HG02870 (cell line): Measurements from ENCODE around the gene DIAPH2.

Experiments used
- ATAC-seq: cut with Tn5 transposase; IDR thresholded peaks from one replicate; pipeline ENCODE4 v1.9.1; 2021; ENCODE audit warnings: mild to moderate bottlenecking, moderate library complexity; ENCODE audit not compliant: unreplicated experiment

Gene DIAPH2

DNA sequence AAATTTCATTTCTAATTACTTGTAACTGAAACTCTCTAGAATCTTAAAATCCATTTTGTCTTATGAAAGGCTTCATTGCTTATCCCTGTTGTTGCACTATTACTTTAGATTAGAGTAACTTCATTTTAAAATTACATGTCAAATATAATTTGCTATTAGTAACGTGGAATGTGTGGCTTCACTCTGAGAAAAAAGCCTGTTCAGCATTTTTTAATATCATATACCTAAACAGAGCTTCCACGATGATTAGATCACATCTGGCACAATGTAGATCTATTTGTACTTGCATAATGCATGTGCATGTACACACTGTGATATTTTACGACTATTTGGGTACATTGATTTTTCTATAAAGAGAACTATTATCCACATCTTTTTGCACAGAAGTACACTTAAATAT is 847.2 kb downstream of the DIAPH2 start:
- no peak for ATAC-seq

DNA sequence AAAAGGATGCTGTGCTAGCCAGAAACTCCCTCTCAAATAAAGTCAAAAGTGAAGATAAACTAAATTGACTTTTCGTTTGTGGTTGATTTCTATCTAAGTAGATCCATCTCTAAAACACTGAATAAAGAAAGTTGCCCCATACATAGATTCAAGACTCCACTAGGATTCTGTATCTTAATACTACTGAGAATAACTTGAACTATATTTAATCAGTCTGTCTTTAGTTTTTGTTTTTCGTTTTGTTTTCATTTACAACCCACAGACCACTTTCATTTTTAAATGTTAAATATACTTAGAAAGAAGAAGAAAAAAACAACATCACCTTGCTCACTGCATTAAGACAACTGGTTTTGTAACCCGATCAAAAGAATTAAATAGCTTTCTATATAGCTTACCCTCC is 854.1 kb downstream of the DIAPH2 start:
- no peak for ATAC-seq

DNA sequence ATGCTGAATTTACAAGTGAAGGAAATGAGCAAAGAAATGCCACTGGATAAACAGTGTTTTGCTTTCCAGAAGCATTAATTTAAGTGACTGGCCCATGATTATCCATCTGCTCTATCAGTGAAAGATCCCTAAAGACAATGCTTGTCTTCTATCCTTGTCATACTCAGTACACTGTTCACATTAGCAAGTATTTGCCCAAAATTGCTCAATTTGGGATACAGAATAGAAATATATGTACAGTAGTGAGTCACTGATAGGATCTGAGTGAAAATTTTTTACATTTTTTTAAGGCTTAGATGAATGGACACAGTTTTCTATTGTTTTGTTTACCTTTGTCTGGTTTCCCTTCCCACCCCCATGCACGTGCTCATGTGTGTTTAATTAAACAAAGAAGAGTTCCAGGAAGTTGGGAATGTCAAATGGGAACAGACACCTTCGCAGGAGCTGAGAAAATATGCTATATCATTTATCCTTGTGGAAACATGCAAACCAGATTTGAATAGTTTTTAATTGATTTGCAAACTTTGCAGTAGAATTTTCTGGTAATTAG is 855.4 kb downstream of the DIAPH2 start:
- no peak for ATAC-seq

DNA sequence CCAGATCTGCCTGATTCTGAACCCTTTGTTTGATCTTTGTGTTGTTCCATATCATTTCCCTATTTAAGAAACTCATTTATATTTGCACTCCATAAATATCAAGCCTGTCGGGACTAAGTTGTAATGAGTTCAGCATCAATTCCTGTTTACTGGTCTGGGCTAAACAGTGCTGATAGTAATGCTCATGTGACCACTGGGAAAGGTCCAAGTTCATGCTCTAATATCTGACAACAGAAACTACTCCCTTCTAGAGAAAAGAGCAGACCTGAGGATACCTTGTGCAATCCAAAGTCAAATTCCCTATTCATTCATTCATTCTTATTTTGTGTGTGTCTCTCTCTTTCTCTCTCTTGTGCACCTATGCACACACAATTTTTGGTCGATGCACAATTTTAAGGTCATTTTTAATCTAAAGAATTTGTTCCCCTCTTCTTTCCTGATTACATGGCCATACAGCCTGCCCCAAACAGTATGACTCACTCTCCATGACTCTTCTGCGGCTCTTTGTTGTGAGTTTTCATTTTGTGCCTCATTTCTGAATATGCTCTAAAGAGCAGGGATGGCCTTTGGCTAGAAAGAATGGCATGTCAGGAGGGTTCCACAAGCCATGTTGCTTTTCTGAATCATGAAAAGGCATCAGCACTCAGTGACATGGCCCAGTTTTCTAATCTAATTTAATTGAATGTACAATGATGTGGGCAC is 863.4 kb downstream of the DIAPH2 start:
- no peak for ATAC-seq

DNA sequence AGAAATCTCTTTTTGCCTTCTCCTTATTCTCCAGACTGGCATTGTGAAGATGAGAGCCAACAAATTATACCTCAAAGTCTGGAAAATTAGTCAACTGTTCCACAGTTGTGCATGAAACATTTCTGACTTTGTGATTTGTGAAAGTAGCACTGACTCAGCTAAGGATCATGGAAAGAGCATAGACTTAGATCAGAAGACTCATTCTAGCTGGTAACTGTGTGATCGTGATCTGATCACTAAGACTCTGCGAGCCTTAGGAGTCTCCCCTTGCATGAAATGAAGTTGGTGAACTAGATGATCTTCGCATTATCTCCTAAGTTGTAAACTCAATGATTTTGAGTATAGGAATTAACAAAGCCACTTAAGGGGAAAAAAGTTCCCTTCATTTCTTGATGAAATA is 867.2 kb downstream of the DIAPH2 start:
- ATAC-seq: no peak

DNA sequence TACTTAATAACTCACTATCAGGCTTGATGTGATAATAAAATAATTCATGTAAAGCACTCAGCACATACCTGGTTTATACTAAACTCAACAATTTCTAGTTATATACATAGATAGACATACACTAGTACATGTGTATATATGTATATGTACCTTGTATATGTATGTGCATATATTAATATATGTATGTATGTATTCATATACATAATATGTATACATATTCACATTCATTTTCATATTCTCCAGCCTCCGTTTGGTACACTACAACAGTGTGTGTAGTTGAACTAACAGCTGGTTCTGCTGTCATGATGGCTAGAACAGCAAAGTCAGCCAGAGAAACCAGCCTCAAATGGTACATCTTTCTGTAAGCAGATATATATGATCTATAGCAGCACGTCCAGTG is 869.2 kb downstream of the DIAPH2 start:
- no peak for ATAC-seq

DNA sequence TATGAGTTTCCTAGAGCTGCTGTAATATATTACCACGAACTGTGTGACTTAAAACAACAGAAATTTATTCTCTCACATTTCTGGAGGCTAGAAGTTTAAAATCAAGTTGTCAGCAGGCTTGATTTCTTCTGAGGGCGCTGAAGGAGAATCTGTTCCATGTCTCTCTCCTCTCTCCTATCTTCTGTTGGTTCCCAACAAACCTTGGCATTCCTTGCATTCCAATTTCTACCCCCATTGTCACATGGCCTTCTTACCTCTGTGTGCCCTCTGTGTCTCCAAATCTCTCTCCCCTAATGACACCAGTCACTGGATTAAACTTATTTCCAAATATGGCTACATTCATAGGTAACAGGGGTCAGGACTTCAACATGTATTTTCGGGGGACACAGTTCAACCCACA is 871.7 kb downstream of the DIAPH2 start:
- no peak for ATAC-seq

DNA sequence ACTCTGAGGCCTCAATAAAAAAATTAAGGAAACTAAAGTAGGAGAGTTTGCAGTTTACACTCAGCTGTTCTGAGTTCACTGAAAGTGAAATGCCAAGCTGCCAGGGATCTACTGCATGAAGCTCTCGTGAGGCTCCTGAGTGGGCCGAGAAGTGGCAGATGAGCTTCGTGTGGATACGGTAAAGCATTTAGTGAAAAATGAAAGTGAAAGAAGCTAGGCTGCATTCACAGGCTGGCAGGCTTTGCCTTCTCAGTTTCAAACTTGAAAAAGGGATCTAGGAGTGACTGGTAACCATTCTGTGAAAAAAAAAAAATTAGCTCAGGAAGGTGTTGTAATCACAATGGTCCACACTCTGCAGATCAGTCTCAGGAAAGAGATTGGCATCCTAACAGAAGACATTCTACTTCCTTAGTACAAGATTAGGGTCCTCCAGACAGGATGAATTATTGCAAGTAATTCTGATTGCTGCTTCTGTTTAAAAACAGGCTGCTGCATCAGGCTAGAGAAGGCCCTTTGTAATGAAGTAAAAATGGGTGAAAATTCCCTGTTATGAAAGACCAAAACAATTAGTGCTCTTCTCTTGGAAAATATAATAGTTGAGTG is 879.0 kb downstream of the DIAPH2 start:
- peak; percentile 94 for ATAC-seq

DNA sequence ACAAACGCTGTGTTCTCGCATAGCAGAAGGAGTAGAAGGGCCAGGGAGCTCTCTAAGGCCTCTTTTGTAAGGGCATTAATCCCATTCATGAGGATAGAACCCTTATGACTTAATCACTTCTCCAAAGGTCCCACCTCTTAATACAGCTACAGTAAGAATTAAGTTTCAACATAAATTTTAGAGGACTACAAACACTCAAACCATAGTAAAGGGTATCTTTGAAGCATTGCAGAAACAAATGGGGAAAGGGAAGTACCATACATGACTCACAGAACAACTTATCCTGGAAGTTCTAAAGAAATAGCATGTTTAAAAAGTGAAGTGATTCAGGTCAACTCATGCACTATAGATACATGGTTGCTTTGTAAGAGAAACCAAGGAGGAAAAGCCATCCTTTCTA is 879.9 kb downstream of the DIAPH2 start:
- no peak for ATAC-seq

DNA sequence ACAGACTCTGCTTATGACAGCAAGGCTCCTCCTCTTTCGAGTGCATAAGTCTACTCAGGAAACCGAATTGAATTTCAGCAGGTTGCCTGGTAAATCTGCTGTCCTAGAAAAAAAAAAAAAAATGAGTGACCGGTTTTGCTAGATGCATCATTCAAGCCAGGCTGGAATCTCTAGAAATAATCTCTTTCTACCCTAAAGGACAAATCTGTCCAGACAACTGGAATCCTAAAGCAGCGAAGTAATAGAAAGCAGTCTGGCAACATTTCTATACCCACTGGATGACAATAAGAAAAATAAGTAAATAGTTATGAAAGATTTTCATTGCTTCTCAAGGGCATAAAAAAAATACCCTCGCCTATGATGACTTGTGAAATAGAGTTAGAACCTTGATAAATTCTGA is 902.5 kb downstream of the DIAPH2 start:
- no peak for ATAC-seq

DNA sequence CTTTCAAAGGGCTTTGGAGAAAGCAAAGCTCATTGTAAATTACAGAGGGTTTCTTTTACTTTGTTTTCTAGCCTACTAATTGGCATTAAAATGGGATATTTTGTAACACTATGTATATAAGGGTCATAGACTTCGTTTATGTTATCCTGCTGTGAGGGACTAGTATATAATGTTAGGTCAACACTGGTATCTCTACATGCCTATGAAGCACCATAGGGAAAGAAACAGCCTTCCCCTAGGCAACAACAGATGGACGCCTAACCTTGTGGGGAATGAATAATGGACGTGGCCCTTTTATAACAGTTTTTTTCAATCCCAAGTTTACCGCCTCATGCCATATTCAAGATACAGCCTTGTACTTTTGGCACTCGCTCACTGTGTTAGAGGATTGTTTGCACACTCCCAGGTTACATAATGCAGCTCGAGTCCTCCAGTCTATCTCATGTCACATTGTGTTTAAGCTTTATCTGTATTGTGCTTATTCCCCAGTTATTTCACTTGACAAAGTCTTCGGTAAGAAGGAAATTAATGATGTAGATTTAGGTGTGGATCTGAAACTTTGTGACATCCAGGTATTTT is 910.1 kb downstream of the DIAPH2 start:
- no peak for ATAC-seq

DNA sequence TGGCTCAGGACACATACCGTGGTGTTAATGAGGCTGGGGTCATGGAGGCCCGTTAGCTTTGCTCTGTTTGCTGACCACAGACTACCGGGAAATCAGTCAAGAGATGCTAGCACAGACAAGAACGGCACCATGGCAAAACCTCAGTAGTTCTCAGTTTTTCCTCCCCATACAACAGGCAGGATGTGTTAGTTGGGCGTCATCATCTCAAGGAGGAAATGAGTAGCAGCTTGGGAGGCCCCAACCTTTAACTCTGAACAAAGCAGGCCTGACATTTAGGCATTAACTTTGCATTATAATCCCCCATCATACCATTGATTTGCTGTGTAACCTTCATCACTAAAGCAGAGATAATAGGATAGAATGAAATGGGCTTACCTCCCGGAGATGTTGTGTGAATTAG is 913.3 kb downstream of the DIAPH2 start:
- no peak for ATAC-seq

DNA sequence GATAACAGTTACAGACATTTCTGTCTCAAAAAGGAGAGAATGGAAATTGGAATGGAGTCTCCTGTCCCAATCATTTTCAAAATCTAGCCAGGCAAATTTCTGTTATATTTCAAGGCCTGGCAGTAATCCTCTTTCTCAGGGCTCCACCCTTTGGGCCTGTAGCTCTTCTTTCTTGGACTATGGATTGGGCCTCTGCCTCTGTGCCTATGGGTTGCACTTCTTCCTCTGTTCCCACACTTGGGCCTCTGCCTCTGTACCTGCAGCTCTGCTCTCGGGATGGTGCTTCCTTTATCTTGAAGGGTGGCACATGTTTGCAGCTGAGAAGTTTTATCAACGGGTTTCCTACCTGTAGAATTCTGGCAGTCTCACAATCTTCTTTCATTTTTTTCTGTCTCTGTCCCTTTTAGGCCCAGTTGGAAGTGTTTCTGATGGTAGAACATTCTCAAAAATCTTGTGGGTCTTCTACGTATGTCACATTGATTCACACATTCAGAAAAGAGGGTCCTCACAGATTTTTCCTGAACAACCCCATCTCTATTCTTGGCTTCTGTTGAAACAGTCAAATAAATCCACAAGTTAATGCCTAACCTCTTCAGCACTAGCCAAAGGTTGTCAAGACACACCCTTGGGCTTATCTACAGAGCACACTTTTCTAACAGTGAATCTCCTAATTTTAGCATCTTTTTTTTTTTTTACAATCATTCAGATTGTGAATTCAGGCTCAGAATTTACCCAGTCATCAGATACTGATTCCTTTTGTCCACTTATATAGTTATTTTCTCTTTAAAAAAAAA is 918.0 kb downstream of the DIAPH2 start:
- ATAC-seq: no peak

DNA sequence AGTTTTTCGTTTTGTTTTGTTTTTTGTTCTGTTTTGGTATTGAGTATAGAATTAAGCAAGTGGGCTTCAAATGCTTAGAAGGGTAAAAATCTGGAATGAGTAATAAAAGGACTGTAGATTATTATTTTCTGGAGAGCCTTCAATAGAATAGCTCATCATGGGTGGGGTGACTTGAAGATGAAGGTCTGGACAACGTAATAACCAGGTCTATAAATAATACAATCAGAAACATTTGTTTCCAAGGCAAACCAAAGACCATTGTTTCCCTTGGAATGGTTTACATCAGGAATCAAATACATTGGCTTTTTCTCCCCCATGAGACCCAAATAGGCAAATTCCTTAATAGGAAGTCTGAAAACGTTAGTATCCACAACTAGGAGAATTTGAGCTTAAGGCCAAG is 920.6 kb downstream of the DIAPH2 start:
- no peak for ATAC-seq

DNA sequence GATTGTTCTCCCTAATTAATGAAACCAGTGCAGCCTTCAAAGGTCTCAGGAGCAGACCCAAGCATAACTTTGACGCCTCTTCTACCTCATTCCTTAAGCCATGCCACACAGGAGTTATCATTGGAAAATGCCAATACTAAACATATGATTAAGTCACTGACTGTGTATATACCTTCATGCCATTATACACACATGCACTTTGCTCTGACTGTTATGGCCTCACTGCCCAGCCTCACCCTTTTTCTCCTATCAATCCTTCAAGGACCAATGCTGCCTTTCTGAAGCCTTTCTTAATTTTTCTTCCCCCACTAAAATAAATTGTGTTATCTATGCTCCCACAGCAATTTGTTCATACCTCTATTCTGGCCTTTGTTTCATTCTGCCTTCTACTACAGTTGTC is 924.7 kb downstream of the DIAPH2 start:
- no peak for ATAC-seq

DNA sequence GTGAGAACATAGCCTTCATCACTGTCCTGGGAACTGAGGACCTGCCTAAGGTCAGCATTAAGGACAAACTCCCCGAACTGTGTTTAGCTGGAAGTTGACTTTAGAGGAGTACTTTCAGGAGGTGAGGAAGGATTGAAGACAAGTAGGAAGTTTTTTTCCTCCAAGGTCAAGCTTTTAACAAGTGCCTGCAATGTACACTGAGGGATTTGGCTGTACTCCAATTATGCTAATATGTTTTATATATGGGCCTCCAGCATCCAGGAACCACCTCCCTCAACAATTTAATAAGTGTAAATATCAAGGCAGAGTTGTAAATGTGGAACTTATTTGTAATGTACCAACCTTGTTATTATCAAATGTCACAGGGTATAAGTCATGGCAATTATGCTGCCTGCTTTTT is 925.3 kb downstream of the DIAPH2 start:
- no peak for ATAC-seq

DNA sequence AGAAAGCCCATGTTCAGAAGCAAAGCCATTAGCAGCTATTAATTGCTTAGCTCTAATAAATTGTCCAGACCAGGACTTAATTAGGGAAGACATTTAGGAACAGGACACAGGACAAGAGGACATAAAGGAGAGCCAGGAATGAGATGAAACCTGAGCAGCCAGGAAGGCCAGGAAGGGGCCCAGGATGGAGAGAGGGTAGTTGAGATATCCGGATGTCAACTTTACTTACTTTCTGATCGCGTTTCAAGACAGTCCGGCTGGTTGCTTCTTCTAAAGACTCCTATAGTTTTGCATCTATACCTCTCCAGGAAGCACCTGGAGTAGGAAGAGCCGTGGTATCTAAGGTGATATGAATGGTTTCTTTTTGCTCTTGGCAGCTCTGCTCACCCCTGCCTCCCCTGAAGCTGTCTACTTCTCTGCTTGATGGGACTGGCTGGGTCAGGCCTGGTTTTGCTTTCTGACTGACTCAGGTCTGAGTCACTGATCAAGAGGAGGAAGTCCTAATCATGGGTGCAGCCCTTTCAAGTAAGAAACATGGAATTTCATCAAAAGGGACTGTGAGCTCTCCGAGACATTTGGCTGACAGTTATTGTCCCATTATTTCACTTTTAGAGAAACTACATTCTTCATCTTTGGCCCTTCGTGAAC is 932.4 kb downstream of the DIAPH2 start:
- peak; percentile 78 for ATAC-seq

DNA sequence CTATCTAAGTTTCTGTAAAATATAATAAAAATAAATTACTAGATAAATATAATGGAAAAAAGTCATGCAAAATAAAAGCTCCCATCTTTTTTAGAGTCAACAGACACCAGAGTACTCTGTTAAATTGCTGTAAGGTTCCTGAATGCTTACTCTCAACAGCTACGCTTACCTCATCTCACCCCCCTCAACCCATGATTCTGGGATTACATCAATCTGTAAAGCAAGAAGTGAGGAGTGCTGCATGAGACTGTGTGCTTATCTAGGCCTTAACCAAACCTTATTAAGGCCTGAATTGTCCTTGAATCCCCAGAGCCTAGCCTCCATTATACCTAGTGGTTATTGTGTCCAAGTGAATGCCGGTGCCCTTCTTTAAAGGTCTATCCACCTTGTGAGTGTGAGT is 934.9 kb downstream of the DIAPH2 start:
- ATAC-seq: no peak

DNA sequence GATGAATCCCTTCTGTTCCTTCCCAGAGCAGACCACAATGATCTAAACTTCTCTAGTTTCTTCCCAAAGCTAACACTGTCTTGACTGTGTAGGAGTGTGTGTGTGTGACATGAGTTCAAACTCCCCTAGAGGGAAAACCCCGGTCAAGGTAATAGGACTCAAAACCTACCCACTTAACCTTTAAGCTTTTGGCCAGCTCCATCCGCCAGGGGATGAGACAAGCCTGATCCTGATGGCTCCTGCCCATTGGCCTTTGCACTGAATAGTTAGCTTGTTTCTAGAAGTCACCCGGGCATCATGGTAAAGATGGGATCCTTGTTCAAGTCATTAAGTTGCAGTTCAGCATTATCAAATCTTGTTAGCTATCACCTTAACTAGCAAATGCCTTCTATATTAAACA is 937.5 kb downstream of the DIAPH2 start:
- ATAC-seq: no peak

DNA sequence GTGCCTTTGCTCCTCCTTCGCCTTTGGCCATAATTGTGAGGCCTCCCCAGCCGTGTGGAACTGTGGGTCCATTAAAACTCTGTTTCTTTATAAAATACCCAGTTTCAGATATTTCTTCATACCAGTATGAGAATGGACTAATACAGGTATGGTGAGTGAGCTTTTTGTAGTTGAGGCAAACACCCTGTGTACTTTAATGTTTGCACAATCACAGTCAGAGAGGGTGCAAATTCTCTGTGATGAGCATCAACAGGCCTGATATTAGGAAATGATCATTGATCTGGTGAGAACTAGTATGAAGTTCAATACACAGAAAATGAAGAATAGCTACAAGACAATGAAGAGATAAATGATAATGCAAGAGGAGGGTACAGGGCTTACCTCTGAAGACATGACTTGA is 943.7 kb downstream of the DIAPH2 start:
- no peak for ATAC-seq
